ENCODE data around the gene EZR.

EZR gene

DNA sequence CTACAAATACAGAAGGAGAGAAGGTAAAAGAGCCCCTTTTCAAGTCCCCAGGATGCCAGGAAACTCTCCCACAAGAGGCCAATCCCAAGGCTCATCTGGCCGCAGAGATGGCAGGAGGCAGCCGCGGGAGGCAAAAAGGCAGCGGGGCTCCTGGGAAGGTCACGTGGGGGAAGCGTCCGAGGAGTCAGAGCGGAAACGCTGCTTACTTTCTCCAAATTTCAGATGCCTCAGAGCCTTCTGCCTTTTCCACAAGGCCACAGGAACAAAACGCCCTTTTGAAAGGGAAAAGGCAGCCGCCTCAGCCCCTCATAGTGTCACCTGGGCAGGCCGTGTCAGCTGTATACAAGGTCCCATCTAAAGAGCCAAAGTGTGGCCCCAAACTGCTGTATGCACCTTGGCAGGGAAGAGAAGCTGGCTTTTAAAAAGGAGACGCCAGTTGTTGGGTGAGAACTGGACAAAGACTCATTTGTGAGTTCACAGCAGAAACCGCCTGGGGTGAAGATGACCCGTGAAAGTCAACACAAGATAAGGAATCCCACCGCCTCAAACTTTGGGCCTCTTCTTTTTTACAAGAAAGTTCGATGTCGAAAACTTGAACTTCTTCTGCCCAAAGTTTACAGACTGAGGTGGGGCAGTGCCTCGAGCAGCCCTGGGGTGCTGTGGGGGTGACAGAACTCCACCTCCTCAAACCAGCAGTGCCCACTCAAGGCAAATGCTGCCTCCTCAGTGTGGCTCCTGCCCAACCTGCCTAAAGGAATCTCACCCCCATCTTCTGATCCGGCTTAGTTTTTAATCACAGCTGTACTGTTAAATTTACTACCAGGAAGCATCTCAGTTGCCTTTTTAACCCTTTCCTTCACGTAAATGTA, 45.4 kb downstream of the EZR start:
- DNase-seq = no peak

DNA sequence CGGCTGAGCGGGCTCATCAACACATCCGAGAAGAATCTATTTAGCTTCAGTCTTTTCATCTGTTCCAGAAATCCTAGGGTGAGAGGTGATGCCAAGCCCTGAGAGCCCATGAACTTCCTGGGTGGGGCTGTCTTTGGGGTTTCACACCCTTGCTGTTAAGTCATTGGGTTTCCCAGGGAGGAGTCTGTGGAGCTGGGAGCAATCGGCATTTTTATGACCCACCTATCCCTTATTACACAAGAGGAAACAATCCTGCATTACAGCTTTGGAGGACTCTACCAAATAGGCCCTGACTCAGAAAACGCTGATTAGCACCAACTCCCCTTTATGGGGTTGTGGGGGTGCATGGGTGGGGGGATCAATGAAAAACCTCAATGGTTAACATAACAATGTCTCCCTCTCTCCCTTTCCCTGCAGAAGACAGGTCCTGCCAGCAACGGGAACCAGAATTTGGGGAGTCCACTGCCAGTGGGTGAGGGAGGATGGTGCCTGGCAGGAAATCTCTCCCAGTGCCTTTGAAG, 46.3 kb downstream of the EZR start:
- no peak for DNase-seq

DNA sequence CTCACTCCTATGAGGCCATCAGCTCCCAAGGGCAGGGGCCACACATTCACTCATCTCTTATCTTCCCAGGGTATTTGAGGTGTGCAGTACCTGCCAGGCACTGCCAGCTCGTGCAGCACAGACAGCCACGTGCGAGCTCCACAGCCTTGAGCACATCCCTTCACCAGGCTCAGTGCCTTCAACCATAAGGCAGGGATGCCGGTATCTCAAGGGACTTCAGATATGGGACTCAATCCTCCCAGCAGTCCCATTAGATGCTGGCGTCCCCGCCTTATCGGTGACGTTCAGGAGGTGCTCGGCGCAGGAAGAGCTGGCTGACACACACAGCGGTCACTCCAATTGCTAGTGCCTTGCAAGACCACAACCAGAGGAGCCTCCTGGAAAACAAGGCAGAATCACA, 47.0 kb downstream of the EZR start:
- DNase-seq = no peak

DNA sequence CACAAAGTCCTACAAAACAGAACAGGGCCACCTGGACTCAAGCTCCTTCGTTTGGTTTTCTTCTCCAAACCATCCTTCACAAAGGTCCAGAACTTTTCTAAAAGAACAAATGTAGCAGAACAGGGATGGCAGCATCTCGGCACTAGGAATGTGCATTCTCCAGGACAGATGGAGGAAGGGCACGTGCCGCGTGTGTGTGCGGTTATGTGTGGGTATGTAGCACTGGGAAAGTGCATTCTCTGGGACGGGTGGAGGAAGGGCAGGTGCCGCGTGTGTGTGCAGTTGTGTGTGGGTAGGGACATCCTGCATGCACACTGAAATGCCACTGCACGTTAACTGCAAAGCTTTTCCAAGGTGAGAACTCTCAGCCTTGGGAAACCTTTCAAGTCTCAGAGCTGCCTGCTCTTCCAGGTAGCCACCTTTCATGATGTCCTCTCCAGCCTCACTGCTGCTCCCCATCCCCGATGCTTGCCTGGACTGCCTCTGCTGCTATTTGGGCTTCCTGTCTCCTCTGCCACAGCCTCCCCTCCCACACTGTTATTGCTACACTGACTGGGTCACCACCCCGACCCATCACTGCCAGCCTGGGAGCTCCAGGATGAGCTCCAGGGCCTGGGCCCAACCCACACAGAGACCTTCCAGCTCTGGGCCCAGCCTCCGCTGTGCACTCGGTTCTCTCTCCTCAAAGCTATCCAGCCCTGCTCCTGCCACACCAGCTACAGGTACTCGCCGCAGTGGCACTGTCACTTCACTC, 47.6 kb downstream of the EZR start:
- no peak for DNase-seq

DNA sequence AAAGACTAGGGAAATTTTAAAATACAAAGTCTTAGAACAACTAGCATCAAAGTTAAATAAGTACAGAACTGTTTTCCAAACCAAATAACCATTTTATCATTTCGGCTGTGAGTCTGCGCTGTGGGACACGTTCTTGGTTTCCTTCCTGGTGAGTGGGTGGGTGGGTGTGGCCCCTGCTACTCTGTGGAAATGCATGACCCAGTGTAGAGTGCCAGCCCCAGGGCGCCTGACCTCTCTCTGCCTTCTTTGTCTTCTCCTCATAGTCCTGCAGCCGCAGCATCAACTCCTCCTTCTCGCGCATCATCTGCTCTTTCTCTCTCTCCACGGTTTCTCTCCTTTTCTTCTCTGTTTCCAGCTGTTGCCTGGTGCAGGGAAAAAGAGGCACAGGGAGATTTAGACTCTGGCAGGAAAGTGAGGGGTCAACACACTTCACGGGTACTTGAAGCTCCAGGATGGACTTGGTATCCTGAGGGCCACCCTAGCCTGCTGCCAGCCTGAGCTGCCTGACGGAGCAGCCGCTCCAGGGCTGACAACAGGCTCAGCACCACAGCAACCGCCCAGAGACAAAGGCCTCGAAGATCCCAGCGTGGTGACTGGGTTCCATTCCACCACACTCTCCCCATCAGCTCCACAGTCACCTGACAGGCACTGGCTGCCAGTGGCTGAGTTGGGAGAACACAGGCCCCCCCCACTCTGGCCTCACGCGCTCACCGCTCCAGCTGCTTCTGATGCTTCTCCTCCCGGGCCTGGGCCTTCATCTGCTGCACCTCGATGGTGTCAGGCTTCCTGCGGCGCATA, 48.4 kb downstream of the EZR start:
- DNase-seq = no peak

DNA sequence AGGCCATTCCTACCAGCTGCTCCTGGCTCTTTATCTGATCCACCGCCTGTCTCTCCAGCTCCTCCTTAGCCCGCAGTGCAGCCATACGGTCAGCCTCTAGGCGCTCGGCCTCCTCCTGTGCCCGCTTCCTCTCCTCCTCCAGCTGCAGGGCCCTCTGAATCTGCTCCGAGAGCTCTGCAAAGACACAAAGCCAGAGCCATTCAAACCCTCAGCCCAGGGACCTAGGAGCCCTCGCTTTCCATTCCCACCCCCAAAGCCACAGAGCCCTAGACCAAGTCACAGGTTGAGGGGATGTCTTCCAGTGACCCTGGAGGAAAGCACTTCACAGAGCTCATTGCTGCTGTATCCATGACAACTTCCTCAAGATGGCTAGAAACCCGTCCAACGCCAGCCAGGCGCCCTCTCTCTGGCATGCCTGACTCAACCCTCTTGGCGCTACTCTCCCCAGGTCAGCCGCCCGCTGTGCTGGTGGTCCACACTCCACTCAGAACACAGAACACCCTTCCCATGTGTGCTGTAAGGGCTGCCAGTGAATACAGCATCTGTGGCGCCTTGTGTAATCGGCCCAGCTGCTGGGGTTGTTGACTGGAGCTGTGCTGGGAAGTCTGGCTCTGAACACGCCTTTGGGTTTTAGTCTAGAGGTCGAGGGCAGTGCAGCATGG, 49.3 kb downstream of the EZR start:
- DNase-seq = peak; percentile 97

DNA sequence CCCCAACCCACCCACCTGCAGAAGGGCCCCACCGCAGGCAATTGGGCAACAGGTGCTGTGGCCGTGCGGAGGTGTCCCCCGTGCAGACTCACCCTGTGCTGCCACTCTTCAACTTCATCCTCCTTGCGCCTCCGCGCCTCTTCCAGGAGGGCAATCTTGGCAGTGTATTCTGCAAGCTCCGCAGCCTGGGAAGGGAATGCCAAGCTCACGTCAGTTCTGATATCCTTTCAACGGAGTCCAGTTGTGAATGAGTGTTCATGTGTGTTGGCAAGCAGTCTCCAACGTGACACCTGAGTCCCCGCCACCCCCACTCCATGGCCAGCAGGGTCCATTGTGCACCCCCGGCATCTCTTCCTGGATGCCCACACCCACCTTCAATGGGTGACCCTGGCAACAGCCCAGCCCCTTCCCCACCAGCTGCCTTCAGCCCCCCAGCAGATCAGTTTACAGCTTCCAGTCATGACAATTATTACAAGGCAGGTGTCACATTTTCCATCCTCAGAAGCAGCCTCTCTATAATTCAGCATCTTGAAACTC, 49.9 kb downstream of the EZR start:
- no peak for DNase-seq

DNA sequence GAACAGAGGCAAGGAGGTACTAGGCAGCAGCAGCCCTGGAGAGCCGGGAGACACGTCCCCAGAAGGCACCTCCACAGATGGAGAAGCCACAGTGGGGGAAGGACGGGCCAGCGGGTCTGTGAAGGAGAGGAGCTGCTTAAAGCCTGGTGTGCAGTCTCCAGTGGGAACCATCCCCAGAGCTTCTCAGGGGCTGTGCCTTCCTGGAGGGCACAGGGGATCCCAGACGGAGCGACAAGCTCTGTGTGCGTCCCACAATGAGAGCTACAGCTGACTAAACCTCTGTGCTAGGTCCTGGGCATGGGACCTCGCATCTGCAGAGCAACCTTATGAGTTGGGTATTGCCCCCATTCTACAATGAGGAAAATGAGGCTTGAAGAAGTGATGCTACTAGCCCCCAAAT, 50.7 kb downstream of the EZR start:
- DNase-seq = no peak

DNA sequence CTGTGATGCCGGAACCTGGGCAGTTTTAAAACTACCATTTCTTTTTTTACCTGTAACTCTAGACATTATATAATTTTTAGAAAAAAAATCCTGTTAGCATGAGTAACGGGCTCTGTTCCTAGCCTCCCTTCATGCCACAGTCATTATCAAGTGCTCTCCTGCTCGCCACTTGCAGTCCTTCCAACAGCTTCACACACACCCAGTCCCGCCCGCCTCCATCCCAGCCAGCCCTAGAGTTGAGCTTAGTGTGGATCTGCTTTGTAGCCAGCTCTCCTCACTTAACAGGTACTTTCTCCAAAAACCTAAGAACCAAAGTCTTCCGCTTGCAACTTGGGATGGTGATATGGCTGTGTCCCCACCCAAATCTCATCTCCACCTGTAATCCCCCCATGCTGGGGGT, 51.5 kb downstream of the EZR start:
- no peak for DNase-seq

DNA sequence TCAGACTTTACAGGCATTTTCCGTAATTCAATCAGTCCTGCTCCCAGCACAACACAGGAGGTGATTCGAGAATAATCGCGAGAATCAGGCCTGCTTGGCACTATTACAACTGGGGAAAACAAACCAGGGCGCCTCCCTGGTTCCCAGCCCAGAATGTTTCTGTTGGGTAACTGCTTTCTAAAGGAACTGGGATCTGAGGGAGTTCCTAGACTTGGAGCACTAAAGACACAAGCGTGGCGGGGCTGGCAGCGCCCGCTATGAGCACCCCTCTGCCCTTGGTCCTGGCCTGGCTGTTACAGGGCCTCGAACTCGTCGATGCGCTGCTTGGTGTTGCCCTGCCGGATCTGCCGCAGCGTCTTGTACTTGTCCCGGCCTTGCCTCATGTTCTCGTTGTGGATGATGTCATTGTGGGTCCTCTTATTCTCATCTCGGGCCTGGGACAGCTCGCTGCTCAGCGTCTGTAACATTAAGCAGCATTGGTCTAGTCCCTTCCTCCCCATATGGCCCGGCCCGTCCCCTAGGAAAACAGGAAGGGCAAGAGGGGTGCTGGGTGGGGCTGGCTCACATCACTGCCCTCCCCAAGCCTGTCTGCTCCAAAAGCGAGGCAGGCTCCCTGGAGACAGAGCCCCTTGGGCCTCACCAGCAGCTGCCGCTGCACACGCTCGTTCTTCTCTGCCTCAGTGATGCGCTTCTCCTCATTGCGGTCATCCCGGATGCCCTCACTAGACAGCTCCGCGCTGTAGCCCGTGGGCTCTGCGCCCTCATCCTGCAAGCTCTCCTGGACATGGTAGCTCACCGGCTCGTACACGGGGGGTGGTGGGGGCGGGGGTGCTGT, 52.3 kb downstream of the EZR start:
- no peak for DNase-seq

DNA sequence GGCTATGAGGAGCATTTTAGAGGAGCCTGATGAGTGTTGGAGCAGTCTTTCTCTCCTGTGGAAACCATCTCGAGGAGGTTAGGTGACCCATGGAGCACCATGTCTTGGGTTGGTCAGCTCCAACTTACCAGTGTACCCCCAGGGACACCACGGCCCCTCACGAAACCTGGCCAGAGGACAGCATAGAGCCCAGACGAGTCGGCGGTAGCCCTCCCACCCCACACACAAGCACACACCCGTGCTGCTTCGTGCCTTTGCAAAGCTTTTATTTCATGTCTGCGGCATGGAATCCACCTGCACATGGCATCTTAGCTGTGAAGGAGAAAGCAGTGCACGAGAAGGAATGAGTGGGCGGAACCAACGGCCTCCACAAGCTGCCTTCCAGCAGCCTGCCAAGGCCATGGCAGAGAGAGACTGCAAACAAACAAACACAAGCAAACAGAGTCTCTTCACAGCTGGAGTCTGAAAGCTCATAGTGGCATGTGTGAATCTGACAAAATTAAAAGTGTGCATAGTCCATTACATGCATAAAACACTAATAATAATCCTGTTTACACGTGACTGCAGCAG, 53.6 kb downstream of the EZR start:
- DNase-seq = no peak

DNA sequence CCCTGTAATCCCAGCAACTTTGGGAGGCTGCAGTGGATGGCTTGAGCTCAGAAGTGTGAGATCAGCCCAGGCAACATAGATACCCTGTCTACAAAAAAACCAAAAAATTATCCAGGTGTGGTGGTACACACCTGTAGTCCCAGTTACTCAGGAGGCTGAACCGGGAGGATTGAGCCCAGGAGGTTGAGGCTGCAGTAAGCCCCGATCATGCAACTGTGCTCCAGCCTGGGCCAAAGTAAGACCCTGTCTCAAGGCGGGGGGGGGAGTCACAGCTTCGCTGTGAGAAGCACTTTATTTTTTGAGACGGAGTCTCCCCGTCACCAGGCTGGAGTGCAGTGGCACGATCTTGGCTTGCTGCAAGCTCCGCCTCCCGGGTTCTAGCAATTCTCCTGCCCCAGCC, 54.2 kb downstream of the EZR start:
- DNase-seq = no peak

DNA sequence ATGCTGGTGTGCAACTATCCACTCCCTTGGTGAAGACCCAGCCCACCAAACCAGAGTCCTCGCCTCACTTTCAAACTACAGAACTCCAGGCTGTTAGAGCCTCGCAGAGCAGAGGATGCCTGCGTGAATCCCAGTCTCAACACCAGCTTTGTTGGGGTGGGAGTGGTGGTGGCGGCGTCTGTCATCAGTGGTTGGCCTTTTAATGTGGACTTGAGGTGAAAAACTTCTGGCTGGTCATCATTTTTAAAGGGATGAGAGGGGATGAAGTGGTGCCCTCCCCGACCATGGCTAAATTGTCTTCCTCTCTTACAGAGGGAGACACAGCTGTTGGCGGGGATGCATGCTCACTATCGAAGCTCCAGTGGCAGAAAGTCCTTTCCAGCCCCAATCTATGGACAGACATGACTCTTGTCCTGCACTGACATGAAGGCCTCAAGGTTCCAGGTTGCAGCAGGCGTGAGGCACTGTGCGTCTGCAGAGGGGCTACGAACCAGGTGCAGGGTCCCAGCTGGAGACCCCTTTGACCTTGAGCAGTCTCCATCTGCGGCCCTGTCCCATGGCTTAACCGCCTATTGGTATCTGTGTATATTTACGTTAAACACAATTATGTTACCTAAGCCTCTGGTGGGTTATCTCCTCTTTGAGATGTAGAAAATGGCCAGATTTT, 54.9 kb downstream of the EZR start:
- DNase-seq = no peak

DNA sequence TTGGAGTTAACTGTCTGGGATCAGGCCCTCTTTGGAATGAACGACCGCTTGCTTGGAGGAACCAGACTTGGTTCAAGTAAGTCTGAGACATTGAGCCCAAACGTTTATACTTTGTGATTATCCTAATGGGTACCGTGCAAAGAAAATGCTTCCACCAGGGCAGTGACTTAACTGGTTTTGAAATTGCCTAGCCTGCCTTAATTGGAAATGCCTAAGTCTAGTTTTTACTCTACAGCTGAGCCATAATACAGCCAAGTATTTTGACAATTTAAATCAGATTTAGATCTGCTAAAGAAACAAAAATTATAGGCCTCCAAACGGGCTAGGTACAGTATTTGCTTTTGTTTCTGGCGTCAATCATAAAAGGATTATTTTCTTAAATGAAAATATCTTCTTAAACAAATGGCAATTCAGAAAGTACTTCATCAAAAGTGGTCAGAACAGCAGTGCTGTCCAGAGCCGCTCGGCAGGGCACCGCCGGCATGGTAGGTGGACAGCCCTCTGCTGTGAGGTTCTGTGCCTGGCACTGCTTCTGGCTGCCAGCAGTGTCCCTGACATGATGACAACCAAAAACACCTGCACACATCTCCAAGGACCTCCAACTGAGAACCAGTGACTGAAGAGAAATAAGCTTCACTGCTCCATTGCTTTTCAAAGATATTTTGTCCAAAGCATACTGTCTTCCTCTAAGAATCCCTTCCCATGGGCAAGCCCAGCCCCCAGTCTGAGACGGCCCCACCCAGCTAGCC, 55.6 kb downstream of the EZR start:
- no peak for DNase-seq

DNA sequence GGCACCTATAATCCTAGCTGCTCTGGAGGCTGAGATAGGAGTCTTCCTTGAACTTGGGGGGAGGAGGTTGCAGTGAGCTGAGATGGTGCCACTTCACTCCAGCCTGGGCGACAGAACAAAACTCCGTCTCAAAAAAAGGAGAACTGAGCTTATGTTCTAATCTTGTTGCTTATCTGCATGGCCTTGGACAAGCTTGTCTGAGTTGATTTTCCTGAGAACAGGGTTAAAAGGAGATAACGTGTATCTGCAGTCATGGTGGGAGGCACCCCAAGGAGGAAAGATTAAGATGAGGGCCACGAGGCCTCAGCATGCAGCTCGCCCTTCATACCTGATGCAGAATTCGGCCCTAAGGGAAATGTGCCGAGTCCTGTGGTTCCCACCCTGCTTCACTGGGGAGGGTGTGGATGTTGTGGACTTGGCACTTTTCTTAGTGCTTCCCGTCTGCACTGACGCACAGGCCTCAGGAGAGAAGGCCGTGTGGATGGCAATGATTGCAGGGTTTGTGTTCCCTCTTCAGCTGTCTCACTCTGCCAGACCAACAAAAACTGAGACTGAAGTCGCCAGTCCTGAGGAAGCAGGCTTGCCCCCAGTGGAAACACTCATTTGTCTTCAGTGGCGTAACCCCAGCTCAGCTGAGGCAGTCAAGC, 56.3 kb downstream of the EZR start:
- DNase-seq = no peak

DNA sequence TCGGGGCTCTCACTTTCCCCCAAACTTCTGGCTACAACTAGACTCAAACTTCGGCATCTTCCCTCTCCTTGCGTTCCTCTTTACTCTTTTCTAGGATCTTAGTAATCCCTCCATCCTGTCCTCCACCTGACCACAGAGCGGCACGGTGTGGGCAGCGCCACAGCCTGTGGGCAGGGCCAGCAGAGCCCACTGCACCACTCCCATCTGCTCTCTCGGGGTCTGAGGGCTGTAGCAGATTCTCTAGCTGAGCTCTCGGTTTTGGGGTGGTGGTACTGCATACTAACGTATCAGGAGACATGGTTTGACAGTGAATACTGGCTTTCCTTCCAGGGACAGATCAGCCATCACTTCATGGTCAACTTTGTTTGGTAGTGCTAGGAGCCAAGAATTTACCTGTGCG, 57.4 kb downstream of the EZR start:
- DNase-seq = no peak

DNA sequence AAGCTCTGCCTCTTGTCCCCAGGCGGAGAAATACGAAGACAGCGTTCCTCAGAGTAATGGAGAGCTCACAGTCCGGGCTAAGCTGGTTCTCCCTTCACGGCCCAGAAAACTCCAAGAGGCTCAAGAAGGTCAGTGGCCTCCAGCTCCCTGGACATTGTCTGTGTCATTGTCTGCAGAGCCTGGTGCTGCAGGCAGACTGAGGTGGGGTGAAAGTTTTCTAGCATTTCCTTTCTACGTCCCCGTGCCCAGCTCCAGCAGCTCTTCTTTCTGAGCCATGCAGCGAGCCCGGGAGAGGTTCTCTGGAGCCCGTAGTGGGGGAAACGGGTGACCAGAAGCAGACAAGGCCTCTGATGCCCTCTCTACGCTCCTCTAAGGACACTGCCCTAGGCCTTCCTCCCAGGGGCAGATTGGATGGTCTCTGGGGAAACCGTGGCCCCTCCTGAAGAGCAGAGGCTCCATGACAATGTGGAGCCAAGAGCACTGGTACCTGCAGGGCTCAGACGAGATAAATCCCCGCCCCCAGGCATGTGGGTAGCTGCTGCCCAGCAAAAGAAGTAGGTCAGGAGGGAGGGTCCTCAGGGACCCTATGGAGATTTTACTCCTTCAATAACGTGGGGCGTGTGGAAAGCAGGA, 58.4 kb downstream of the EZR start:
- no peak for DNase-seq

DNA sequence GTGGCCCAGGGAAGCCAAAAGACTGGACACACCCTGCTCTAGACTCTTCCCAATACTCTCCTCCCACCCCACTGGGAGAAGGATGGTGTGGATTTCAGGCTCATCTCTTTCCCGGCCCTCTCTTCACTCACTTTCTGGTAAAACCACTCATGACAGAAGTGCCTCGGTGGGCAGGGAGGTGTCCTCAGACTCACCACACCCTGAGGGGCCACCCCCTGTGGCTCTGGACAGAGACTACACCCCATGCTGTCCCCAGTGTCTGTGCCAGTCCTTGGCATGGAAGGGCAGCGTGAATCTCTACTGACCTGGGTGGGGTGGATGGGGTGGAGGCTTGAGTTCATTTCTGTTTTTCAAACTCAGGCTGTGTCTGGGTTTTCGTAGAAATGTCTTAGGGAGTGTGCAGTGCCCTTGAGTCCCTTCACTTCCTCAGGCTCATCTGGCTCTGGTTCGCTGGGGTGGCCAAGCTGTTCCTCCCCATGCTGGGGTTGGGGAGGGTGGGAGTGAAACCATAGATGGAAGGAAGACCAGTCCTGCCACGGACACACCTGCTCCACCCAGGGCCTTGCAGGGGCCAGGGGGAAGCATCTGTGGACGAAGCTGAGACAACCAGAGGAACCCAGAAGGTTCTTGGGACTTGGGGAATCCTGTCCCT, 59.1 kb downstream of the EZR start:
- no peak for DNase-seq
